HG03432 (cell line): Measurements from ENCODE around the gene C3orf33.
A peak's percentile ranks its signal among the peaks of the same experiment; 100 is the strongest.

Source experiments
- ATAC-seq: cut with Tn5 transposase; IDR thresholded peaks from one replicate; pipeline ENCODE4 v1.9.1; 2021; ENCODE audit warnings: mild to moderate bottlenecking, moderate library complexity; ENCODE audit not compliant: unreplicated experiment

The C3orf33 gene

DNA sequence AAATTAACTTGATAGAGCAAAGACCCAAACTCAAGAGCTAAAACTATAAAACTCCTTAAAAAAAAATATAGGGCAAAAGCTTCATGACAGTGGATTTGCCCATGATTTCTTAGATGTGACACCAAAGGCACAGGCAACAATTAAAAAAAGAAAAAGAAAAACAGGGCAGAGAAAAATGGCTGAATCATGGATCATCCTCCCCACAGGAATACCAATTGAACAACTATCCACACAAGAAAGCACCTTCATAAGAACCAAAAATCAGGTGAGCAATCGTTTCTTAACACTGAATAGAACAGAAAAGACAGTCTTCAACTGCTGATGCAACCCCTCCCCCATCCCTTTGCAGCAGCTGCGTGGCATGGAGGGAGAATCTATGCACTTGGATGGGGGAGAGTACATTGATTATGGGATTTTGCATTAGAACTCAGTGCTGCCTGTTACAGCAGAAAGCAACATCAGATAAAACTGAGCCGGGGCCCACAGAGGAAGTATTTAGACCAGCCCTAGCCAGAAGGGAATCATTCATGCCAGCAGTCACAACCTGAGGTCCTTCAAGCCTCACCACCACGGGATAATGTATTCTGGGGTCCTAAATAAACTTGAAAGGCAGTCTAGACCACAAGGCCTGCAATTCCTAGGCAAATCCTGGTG is 15.7 kb downstream of the C3orf33 start:
- no peak for ATAC-seq

DNA sequence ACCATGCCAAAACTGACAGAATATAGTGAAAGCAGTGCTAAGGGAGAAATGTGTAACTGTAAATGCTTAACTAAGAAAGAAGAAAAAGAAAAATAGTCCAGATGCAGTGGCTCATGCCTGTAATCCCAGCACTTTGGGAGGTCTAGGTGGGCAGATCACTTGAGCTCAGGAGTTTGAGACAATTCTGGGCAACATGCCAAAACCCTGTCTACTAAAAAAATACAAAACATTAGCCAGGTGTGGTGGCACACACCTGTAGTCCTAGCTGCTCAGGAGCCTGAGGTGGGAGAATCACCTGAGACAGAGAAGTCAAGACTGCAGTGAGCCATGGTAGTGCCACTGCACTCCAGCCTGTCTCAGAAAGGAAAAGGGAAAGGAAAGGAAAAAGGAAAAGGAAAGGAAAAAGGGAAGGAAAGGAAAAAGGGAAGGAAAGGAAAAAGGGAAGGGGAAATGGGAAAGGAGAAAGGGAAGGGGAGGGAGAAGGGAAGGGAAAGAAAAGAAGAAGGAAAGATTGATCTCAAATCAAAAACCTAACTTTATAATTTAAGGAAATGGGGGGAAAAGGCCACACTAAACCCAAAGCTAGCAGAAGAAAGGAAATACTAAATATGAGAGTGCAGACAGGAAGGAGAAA is 20.3 kb downstream of the C3orf33 start:
- no peak for ATAC-seq

DNA sequence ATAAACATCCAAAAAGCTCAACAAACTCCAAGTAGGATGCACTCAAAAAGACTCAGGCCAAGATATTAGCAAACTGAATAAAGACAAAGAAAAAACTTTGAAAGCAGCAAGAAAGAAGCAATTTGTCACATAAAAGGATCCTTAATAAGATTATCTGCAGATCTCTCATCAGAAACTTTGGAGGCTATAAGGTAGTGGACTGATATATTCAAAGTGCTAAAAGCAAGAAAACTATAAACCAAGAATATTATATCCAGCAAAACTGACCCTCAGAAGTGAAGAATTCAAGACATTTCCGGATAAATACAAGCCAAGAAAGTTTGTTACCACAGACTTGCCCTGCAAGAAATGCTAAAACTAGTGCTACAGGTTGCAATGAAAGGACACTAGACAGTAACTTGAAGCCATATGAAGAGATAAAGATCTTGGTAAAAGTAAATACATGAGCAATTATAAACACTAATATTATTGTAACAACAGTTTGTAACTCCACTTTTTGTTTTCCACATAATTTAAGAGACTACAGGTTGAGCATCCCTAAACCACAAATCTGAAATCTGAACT is 23.6 kb downstream of the C3orf33 start:
- no peak for ATAC-seq

DNA sequence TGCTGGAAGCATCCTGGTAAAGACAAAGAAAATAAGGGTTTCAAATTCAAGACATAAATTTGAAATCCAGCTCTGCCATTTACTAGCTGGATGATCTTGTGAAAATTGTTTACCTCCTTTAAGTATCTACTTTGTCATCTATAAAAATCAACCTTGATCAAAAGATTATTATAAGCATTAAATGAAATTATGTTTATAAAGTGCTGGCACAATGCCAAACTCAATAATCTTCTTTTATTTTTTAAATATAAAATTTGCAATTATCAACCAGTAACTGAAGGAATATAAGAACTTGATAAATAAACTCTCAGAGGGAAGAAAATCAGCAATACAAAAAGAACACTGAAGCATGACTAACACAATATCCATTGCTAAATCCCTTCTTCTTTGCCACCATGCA is 25.8 kb downstream of the C3orf33 start:
- no peak for ATAC-seq

DNA sequence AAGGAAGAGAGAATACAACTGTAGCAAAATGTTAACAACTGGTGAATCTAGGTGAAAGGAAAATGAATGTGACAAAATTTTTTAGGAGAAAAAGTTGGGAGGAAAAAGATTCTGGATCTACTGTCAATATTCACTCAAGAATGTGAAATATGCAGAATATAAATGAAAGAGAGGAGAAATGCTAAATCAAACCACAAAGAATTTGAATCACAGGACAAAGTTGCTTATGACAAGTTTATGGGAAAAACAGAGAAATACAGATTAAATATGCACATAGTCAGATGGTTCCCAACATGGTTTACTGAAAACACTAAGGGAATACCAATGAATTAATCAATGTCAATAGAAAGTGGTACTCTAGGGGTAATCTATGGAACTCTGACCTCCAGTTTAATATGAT is 27.6 kb downstream of the C3orf33 start:
- ATAC-seq, result no peak

DNA sequence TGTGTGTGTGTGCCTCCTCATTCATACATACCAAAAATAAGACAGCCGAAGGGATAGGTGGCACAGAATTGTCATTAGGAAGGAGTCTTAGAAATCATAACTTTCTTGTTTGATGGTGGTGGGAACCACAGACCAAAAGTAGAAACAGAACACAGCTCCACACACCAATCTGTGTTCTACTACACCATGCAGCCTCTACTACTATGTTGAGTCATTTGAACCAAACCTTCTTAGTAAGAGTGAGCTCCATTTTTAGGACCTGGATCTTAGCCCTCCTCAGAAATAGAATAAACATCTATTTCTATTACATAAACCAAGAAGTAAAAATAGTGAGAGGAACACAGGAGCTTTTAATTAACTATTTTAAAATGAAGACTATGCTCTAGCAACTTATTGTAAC is 33.3 kb downstream of the C3orf33 start:
- ATAC-seq, result no peak

DNA sequence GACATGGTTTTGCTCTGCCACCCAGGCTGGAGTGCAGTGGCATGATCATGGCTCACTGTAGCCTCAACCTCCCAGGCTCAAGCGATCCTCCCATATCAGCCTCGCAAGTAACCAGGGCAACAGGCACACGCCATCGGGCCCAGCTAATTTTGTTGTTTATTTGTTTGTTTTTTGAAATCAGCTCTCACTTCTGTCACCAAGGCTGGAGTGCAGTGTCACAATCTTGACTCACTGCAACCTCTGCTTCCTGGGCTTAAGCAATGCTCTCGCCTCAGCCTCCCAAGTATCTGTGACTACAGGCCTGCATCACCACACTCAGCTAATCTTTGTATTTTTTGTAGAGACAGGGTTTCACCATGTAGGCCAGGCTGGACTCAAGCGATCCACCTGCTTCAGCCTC is 35.0 kb downstream of the C3orf33 start:
- ATAC-seq, result no peak

DNA sequence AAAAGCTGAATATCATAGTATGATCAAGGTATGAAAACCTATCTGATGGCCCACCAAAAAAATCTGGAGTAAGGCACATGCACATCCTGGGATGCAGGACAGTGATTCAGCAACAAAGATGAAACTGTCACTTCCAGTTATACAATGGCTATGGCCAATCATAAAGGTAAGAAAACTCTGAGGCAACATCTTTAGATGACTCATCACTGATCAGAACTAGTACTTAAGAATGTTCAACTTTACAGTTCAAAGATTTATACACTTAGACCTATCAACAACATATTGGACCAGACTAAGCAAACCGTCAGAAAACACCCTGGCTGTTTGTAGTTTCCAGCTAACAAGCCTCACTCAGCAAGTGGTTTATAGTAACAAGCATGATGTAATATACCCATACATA is 39.9 kb downstream of the C3orf33 start:
- no peak for ATAC-seq

DNA sequence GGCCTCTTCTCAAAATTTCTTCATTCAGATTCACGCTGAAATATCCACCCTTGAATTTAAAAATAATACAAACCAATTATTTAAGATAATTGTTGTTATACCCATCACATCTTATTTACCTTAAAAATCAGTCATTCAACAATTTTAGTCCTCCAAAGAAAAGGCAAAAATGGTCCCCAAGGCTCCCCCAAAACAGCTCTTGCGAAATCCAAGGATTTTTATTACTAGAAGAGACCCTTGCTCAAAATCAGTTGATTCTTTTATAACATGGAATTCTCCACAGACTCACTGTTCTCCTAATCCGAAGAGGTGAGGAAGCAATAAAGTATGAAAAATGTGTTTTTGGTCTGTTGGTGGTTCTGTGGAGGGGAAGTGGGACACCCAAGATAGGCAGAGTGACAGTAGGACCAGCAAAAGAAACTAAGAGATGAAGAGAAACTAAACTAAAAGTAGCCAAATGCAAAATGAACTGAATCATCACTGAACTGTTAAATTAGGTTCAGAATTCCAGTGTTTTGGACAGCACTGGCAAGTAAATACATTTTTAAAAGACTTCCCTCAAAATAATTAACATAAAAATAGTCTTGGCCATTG is 42.1 kb downstream of the C3orf33 start:
- ATAC-seq, result no peak

DNA sequence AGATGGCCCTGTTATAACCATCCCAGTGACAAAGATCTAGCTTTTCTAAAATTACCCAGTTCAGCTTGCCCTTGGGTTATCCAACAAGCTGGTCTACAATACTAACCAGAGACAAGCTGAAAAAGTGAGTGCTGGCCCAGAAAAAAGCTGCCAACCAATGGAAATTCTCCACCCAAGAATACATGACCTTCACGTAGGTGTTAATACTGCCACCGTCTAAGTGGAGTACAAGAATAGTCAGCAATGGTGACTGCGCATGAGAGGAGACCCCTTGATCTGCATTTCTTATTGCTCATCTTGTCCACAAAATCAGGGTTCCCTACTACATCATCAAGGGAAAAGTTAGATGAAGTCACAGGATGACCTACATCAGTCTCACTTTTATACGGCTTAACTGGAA is 45.4 kb downstream of the C3orf33 start:
- ATAC-seq, result no peak

DNA sequence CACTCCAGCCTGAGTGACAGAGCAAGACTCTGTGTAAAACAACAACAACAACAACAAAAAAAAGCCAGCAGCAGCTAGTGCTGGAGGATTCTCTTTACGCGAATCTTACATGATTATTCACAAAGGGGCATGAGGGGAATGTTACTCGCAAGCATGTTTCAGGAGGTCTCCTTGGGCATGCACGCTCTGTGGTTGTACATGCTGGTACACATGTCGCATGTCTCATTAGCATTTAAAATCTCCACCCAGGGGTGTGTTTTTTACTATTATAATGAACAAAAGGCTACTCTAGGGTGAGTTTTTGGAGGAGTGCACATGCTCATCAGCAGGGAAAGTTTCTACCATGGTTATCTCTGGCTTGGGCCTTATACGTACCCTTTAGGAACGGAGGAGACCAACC is 48.5 kb downstream of the C3orf33 start:
- no peak for ATAC-seq

DNA sequence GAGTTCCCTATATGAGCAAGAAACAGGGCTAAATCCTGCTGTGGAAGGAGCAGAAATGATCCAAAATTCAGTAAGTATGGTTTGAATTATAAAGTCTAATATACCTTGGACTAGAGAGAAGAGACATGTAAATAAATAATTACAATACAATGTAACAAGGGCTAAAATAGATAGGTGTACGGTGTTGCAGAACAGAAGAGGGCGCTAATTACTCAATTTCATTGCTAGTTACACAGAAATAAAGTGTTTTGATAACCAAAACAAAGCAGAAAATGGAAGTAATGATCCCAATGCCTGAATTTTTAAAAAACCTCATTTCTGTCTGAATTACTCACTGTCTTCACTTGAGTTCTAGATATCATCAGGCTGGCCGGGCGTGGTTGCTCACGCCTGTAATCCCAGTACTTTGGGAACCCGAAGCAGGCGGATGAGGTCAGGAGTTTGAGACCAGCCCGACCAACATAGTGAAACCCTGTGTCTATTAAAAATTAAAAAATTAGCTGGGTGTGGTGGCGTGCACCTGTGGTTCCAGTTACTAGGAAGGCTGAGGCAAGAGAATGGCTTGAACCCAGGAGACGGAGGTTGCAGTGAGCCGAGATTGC is 52.9 kb downstream of the C3orf33 start:
- ATAC-seq, result peak; percentile 76

DNA sequence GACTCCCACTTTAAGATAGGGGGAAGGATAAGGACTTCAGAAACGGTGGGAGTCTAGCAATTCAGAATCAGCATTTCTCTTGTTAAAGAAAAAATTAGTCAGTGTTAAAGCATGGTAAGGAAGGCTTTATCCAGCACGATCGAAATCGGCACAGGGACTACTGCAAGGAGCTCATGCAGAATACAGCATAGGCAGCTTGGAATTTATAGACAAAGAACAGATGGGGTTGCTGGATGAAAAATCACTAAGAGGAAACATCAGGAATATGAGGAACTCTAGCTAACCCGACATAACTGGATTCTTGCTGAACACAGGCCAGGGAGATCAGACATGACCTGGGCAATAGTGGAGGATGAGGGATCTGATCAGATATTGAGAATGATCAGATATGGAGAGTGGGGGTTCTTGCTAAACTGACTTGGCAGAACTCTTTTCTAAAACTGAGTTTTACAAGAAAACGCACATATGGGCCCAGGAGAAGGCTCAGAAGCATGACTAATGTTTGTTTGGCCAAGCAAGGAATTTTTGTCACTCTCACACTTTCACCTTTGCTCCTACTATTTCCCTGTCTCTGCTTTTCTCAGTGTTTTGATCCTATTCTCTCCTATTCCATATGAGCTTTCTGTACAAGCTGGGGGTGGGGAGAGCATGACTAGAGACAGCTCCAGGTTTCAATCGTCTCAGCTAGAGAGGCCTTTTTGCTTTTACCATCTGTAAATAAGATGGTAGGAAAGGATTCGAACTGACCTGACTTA is 57.3 kb downstream of the C3orf33 start:
- ATAC-seq, result no peak

DNA sequence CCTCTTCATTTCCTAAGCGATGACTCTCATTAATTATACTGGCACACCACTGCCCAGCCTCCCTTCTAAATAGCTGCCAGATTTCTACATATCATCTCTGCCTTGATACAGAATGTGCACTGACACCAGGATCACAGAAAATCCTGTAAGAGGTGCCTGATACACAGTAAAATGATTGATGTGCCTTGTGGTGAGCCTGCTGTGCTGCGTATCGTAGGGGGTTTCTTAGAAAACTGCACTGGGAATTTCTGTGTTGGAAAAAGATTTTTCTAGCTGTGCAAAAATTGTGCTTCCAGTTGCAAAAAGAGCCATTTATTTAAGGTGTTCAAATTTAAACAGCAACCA is 58.2 kb downstream of the C3orf33 start:
- ATAC-seq, result no peak

DNA sequence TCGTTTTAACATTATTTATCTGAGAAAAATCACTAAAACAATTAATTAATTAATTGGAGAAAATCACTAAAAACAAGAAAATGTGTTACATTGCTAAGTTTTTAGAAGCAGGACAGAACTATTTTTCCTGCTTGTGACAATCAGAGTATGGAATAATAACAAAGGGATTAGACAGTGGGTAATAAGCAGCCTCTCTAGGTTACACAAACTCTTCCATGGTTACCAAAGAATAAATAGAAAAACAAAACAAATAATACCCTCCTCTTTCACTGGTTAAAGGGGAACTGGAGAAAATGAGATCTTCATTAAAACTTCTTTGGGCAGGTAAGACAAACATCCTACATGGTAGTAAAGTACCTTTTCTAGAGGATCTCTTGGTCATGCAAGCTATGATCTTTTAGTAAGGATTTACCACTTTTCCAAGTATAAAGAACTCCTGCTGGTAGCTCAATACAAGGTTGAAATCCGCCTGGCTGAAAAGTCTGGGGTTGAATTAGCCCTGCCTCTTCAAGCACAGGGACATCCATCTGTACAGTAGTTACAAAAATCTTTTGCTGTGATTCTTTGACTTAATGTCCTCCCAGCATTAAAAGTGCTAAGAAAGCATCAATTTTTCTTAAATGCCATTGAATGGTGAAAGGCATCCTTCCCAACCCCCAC is 58.7 kb downstream of the C3orf33 start:
- ATAC-seq, result no peak

DNA sequence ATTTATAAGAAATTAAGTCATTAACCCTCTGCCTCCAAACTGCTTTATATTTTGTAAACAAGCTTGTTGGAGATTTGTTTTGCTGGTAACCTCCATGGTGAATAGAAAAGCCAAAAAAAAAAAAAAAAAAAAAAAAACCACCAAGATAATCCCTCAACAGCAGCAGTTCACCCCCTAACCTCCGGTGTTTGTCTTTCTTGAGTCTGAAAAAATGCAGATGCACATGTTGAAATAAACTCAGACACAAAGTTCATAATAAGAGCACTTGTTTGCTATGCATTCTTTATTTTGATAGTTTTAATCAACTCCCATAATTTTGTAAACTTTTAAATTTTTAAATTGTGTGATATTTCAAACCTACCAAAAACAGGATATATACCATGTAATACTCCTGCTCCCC is 59.4 kb downstream of the C3orf33 start:
- no peak for ATAC-seq

DNA sequence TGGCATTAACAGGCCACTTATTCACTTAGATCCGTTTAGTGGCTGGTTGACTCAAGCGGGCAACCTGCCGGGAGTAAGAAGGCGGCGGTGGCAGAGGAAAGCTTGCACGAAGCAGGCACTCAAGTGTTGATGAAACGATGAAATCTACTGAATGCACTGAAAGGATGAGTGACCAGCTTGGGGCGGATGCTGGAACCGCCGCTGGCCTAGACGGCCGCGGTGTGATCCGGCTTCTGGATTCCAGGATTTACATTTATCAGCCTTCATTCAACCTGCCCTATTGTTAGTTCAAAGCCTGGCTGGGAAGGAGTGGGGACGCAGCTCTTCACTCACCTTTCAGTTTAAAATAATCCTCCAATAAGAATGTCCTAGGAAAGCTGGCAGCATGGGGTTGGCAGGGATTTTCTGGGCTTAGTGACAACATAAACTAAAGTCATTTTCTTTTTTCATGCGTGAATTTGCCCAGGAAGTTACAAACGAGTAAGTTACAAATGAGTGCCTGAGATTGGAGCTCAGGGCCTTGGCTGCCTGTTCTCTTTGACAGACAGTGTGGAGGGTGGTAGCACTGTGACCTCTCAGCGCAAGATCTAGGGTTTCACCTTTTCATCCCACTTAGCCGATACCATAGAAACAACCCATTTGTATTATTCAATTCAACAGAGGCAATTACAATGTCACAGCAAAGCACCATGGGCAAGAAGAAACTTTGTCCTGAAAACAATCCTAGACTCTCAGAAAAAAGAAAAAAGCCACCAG is 60.1 kb downstream of the C3orf33 start:
- no peak for ATAC-seq

DNA sequence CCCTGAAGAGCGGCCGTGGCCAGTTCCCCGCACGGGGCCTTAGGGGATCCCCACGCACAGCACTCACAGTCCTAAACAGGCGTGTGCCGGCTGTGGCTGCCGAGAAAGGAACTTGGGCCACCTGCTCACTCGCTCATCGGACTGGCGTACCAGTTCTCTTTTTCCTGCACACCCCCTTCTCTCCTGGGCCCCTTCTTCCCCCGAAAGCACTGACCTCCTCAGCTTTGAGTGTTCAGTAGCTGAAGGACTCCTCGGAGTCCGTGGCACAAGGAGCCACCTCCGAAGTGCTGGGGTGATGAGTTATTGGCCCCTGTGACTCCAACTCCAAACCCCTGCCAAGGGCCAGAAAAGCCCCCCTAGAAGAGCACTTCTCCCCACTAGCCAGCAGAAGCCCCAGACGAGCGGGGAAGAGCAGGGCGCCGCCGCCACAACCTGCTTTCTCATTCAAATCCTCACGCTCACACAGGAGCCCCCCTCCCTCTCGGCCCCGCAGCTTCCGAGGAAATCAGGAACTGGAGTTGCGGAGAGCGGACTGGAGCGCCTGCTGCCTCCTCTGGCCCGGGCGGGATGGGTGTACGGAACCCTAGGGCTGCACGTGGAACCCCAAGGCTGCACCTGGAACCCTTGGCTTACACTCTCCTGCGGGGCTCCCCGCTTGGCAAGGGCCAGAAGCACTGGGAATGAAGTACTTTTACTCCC is 61.3 kb downstream of the C3orf33 start, which contains the start of gene PLCH1:
Gene PLCH1, minus strand, starts transcription at position 446 of the 699 bp plus-strand sequence. CDS start 40,847 bp downstream, outside the sequence.
- peak; percentile 56 for ATAC-seq

DNA sequence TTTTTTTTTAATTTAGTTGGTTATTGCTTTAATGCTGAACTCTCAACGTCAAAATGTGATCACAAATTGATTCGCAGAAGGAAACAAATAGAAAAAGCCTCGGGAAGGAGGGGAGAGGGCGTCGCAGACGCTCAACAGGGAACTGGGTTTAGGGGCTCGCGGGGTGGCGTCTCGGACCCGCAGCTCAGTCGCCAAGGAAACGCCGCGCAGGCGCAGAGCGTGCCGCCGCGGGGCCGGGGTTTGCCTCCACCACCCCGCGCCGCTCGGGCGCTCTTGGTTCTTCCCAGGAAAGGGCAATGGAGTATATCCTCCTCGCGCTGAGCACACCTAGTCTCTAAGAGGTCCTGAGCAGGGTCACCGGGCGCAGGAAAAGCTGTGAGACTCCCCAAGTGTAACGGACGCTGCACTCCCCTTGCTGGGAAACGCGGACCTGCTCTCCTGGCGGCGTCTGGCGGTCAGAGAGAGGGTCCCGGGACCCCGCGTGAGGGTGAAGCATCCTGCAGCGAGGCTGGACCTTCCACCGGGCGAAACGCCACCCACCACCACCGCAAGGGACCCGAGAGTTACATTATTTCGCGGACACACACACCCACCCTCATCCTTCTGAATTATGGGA is 62.0 kb downstream of the C3orf33 start:
- ATAC-seq, result peak; percentile 64
